ENCODE measurements around the gene BPIFB6.

BPIFB6 gene

DNA sequence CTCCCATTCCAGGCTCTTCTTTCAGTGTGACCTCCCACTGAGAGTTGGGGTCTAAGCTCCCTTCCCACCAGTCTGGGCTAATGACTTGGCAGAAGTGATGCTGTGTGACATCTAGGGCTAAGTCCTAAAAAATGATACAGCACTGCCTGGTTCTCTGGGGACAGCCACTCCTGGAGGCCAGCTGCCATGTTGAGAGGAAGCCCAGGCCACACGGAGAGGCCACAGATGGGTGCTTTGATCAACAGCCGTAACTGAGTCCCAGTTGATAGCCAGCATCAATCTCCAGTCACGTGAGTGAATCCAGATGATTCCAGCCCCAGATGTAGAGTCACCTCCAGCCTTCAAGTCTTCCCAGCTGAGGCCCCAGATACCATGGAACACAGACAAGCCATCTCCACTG lies 41.0 kb upstream of the BPIFB6 start:
- H3K36me3 ChIP-seq (ENCODE audit: control insufficient read depth, low read depth, low read length) = no peaks in the 10 kb centered on the region
- H3K4me3 ChIP-seq (ENCODE audit: low read length) = no peak overlapping the region
- H3K9me3 ChIP-seq (ENCODE audit: control insufficient read depth, low read depth, low read length) = no peaks in the 10 kb centered on the region
- no peak overlapping the region for H3K9ac ChIP-seq (ENCODE audit: low read length)
- no peak overlapping the region for H3K27ac ChIP-seq (ENCODE audit: low read length)
- H3K4me1 ChIP-seq (ENCODE audit: control insufficient read depth, low read depth, low read length) = no peaks in the 10 kb centered on the region
- no peaks in the 10 kb centered on the region for H3K27me3 ChIP-seq (ENCODE audit: control insufficient read depth, insufficient read depth, low read length)

DNA sequence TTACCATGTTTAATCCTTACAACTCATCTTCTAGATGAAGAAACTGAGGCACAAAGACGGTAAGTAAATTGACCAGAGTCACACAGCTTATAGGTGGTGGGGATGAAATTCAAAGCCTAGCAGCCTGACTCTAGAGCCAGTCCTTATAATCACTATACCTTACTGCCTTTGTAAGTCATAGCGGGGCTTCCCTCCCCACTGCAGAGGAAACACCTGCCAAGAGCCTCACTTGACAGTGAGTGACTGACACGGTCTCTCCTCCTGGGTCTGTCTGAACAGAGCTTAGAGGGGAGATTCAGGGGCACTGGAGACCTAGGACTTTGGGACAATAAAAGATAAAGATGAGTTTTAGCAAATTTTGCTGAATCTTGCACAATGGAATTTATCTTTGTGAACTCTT lies 40.1 kb upstream of the BPIFB6 start:
- Histone ChIP-seq H3K9ac (ENCODE audit: low read length) (no peak overlapping the region), H3K9me3 (ENCODE audit: control insufficient read depth, low read depth, low read length) (no peaks in the 10 kb centered on the region), H3K4me3 (ENCODE audit: low read length) (no peak overlapping the region), H3K27me3 (ENCODE audit: control insufficient read depth, insufficient read depth, low read length) (no peaks in the 10 kb centered on the region), H3K36me3 (ENCODE audit: control insufficient read depth, low read depth, low read length) (no peaks in the 10 kb centered on the region), H3K4me1 (ENCODE audit: control insufficient read depth, low read depth, low read length) (no peaks in the 10 kb centered on the region), H3K27ac (ENCODE audit: low read length) (no peak overlapping the region)

DNA sequence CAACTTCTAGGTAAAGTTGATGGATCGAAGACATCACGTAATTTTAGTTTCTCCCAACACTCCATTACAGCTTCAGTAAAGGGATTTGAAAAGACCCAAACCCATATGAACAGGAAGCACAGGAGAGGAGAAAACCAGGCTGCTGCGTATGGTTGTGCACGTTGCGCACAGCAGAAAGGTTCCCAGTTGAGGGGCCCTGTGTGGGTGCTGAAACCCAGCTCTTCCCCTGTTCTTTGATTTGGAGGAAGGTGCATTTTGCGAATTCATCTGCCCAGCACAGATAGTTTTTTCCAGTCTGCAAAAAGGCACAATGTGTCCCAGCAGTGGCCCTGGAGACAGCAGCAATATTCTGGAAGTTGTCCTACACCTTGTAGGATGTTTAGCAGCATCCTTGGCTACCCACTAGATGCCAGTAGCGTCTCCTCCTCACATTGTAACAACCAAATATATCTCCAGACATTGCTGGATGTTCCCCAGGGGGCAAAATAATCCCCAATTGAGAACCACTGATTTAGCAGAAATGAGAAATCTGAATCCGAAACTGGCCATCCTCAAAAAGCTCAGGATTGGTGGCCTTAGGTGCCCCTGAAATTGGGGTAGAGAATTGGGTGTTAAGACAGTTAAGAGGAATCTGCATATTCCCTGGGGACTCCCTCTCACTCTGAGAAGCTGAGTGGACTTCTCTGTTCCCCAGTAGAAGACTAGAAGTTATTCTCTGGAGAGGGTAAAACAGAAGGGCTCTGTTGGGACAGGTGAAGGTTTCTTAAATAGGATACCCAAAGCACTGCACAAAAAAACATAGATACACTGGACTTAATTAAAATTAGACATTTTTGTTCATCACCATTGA lies 39.4 kb upstream of the BPIFB6 start:
- H3K36me3 ChIP-seq (ENCODE audit: control insufficient read depth, low read depth, low read length) = no peaks in the 10 kb centered on the region
- H3K9ac ChIP-seq (ENCODE audit: low read length) = no peak overlapping the region
- H3K4me3 ChIP-seq (ENCODE audit: low read length) = no peak overlapping the region
- H3K9me3 ChIP-seq (ENCODE audit: control insufficient read depth, low read depth, low read length) = no peaks in the 10 kb centered on the region
- H3K27me3 ChIP-seq (ENCODE audit: control insufficient read depth, insufficient read depth, low read length) = no peaks in the 10 kb centered on the region
- H3K4me1 ChIP-seq (ENCODE audit: control insufficient read depth, low read depth, low read length) = no peaks in the 10 kb centered on the region
- H3K27ac ChIP-seq (ENCODE audit: low read length) = no peak overlapping the region

DNA sequence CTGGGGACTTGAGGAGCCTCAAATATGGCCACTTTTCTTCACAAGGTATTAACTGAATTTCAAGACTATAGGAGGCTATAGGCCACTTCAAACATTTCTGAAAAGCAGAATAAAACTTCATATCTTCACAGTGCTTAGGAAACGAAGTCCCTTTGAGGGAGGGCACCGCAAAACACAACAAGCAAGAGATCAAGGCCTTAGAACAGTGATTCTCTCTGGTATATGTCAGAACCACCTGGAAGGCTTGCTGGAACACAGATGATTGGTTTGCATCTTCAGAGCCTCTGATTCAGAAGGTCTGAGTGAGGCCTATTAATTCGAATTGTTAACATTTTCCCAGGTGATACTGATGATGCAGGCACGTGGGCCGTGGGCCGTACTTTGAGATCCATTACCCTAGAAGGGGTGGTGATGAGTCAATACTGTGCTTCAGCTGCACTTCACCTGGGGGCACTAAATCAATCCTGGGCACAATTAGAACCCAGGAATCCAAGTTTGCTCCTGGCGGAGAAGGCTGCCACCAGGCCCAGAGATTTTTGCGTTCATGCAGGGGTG lies 37.9 kb upstream of the BPIFB6 start:
- Histone ChIP-seq H3K4me1 (ENCODE audit: control insufficient read depth, low read depth, low read length) (no peaks in the 10 kb centered on the region), H3K9ac (ENCODE audit: low read length) (no peak overlapping the region)

DNA sequence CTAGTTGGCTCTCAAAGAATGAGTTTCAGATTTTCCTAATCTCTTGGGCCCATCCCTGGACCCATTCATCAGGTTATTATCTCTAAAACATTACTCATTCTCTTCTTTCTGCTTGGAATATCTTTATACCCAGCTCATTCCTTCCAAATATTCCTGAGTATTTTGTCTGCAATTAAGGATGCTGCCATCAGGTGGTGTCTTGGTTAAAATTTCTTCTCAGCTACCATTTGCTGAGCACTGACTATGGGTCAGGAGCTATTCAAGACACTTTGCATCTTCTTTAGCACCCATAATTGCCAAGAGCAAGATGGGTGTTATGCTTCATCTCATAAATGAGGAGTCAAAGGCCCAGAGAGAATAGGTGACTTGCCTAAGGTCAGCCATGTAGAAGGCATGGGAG lies 35.6 kb upstream of the BPIFB6 start:
- H3K9me3 ChIP-seq (ENCODE audit: control insufficient read depth, low read depth, low read length) = no peaks in the 10 kb centered on the region

More for the DNA sequence above, 37.9 kb upstream of the BPIFB6 start:
- Histone ChIP-seq H3K36me3 (ENCODE audit: control insufficient read depth, low read depth, low read length) (no peaks in the 10 kb centered on the region), H3K4me3 (ENCODE audit: low read length) (no peak overlapping the region), H3K27ac (ENCODE audit: low read length) (no peak overlapping the region), H3K9me3 (ENCODE audit: control insufficient read depth, low read depth, low read length) (no peaks in the 10 kb centered on the region), H3K27me3 (ENCODE audit: control insufficient read depth, insufficient read depth, low read length) (no peaks in the 10 kb centered on the region)

DNA sequence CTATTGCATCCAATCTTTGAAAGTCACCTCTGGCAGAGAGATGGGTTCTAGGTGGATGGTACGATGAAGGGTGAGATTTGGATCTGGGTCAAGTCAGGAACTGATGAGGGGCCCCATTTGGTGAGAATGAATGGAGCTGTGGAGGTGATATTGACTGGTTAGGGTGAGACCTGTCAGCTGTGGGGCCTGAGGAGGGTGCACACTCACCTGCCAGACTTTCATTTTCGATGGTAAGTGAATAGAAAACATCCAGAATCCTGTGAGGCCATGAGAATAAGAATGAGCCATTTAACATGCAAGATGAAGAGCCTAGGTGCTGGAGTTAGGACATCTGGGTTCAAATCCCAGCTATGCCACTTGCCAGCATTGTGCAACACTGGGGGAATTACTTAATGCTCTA lies 34.0 kb upstream of the BPIFB6 start:
- Histone ChIP-seq H3K27me3 (ENCODE audit: control insufficient read depth, insufficient read depth, low read length) (no peaks in the 10 kb centered on the region), H3K9me3 (ENCODE audit: control insufficient read depth, low read depth, low read length) (no peaks in the 10 kb centered on the region), H3K9ac (ENCODE audit: low read length) (no peak overlapping the region), H3K27ac (ENCODE audit: low read length) (no peak overlapping the region), H3K4me1 (ENCODE audit: control insufficient read depth, low read depth, low read length) (no peaks in the 10 kb centered on the region), H3K4me3 (ENCODE audit: low read length) (no peak overlapping the region), H3K36me3 (ENCODE audit: control insufficient read depth, low read depth, low read length) (no peaks in the 10 kb centered on the region)

More for the DNA sequence above, 35.6 kb upstream of the BPIFB6 start:
- H3K4me3 ChIP-seq (ENCODE audit: low read length) = no peak overlapping the region
- no peaks in the 10 kb centered on the region for H3K4me1 ChIP-seq (ENCODE audit: control insufficient read depth, low read depth, low read length)
- no peak overlapping the region for H3K9ac ChIP-seq (ENCODE audit: low read length)
- no peaks in the 10 kb centered on the region for H3K36me3 ChIP-seq (ENCODE audit: control insufficient read depth, low read depth, low read length)
- H3K27ac ChIP-seq (ENCODE audit: low read length) = no peak overlapping the region
- H3K27me3 ChIP-seq (ENCODE audit: control insufficient read depth, insufficient read depth, low read length) = no peaks in the 10 kb centered on the region

DNA sequence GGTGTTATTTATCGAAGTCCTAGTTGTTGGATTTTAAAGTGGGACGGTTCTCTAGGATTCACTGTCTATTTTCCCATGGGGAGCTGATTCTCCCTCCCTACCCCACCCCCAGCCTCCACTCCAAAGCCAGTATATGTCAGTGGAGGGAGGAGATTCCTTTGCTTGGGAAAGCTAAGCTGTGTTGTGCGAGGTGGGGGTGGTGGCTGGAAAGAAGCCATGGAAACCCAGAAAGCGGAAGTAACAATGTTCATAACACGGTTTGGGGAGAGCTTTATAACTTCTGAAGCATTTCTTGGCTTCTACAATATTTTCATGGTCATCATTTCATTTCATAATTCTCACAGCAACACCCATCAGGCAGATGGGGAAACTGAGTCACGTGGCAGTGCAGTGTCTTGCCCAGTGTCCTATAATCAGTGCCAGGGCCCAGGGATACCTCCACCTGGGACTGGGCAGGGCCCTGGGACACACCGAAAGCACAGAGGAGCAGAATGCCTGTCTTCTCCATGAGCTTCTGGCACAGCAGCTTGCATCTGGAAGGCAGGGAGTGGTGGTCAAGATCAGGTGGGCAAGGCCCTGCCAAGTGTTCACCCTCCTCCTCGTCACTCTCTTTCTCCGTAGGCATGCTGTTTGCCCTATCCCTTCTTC lies 31.7 kb upstream of the BPIFB6 start:
- H3K4me1 ChIP-seq (ENCODE audit: control insufficient read depth, low read depth, low read length) = no peaks in the 10 kb centered on the region
- no peak overlapping the region for H3K9ac ChIP-seq (ENCODE audit: low read length)
- H3K27me3 ChIP-seq (ENCODE audit: control insufficient read depth, insufficient read depth, low read length) = no peaks in the 10 kb centered on the region
- no peak overlapping the region for H3K4me3 ChIP-seq (ENCODE audit: low read length)
- no peaks in the 10 kb centered on the region for H3K9me3 ChIP-seq (ENCODE audit: control insufficient read depth, low read depth, low read length)
- H3K27ac ChIP-seq (ENCODE audit: low read length) = no peak overlapping the region
- H3K36me3 ChIP-seq (ENCODE audit: control insufficient read depth, low read depth, low read length) = no peaks in the 10 kb centered on the region

DNA sequence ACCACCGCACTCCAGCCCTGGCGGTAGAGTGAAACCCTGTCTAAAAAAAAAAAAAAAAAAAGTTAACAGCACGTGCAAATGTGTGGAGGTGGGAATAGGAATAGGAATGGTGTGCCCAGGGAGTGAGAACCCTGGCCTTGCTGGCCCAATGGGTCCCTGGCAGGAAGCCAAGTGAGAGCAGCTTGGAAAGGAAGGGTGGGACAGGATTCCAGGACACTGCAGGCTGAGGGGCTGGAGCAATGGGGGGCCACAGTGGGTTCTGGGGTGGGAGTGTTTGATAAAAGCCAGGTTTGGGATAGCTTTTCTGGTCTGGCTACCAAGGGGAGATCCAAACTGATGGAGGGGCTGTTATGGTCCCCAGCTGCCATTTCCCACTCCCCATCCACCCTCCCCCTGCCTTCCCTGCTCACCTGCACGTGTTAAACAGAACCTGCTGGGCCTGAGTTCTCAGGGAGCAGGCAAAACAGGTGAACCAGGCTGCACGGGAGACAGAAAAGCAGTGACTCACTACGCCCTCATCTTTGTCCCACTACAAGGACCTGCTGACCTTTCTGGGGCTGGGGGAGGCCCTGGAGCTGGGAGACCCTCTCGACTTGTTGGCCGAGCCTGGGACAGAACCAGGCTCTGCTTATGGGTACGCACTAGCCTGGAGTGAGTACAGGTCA lies 30.5 kb upstream of the BPIFB6 start:
- Histone ChIP-seq H3K27ac (ENCODE audit: low read length) (no peak overlapping the region), H3K9me3 (ENCODE audit: control insufficient read depth, low read depth, low read length) (no peaks in the 10 kb centered on the region), H3K36me3 (ENCODE audit: control insufficient read depth, low read depth, low read length) (no peaks in the 10 kb centered on the region), H3K27me3 (ENCODE audit: control insufficient read depth, insufficient read depth, low read length) (no peaks in the 10 kb centered on the region), H3K9ac (ENCODE audit: low read length) (no peak overlapping the region), H3K4me1 (ENCODE audit: control insufficient read depth, low read depth, low read length) (no peaks in the 10 kb centered on the region), H3K4me3 (ENCODE audit: low read length) (no peak overlapping the region)

DNA sequence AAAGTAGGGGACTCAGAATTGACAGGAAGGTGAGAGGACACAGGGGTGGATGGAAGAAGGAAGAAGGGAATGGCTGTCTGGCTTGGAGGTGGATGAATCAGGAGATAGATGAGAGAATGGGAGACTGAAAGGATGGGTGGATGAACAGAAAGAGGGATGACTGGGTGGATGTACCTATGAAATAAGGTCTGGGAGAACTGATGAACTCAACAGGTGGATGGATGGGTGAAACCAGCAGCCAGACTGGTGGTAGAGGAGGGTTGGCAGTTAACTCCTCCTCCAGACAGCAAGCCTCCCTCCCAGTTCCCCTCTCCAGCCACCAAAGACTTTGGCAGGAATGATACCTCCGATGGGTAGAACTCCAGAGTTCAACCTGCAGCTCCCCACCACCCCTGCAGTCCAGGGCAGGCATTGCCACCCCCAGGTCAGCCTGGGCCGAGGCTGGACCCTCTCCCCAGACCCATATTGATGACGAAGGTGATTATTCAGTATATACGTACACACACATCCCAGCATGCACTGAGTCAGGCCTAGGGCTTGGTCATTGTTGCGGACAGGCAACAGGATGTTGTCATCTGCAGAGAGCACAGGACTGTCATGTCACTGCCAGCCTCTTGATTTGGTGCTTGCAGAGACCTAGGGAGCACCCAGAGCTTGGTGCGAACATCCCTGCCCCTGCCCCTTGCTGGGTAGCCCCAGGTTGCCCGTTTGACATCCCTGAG lies 29.2 kb upstream of the BPIFB6 start:
- Histone ChIP-seq H3K4me1 (ENCODE audit: control insufficient read depth, low read depth, low read length) (no peaks in the 10 kb centered on the region), H3K4me3 (ENCODE audit: low read length) (no peak overlapping the region), H3K9me3 (ENCODE audit: control insufficient read depth, low read depth, low read length) (no peaks in the 10 kb centered on the region), H3K27ac (ENCODE audit: low read length) (no peak overlapping the region), H3K27me3 (ENCODE audit: control insufficient read depth, insufficient read depth, low read length) (no peaks in the 10 kb centered on the region), H3K9ac (ENCODE audit: low read length) (no peak overlapping the region), H3K36me3 (ENCODE audit: control insufficient read depth, low read depth, low read length) (no peaks in the 10 kb centered on the region)

DNA sequence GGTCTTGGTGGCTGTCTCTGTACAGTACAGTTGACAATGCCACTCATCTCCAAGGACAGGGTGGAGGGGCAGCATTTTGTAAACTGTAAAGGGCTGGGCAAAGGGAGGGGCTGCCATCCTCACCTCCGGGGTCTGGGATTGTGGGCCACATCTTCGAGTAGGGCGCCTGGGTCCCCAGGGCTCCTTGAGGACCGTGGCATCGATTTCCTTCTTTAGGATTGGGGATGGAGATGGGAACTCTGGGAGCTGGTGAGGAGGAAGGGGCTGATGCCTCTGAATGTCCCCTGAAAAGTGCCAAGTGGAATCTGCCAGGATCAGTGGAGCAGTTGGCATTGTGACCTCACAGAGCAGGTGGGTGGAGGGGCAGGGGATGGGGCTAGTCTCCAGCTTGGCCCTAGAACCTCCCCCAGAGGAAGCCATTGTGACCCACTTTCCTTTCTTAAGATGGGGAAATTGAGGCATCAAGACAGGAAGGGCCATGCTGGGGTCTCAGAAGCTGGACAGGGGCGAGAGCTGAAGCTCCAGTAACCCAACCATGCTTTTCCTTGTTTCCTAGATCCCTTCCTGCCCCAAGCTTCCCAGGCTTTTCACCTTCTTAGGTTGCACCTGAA lies 27.2 kb upstream of the BPIFB6 start, which contains the start of gene SUN5:
TSS of gene SUN5 (minus strand) at position 293 of the 611 bp plus-strand sequence. CDS start at position 200, 93 bp downstream.
- no peak within 1 kb of the TSS for H3K4me3 ChIP-seq (ENCODE audit: low read length)
- H3K36me3 ChIP-seq (ENCODE audit: control insufficient read depth, low read depth, low read length) = no peaks in the 10 kb centered on the region
- no peaks in the 10 kb centered on the region for H3K27me3 ChIP-seq (ENCODE audit: control insufficient read depth, insufficient read depth, low read length)
- no peaks in the 10 kb centered on the region for H3K9me3 ChIP-seq (ENCODE audit: control insufficient read depth, low read depth, low read length)
- no peaks in the 10 kb centered on the region for H3K4me1 ChIP-seq (ENCODE audit: control insufficient read depth, low read depth, low read length)
- no peak within 1 kb of the TSS for H3K27ac ChIP-seq (ENCODE audit: low read length)
- H3K9ac ChIP-seq (ENCODE audit: low read length) = no peak within 1 kb of the TSS
